D721Med (cell line): ENCODE results near the gene NEGR1.

Experiments used
- DNase-seq: peaks from one replicate; pipeline ENCODE4 v3.0.0; 2011; ENCODE audit warnings: low spot score; ENCODE audit not compliant: insufficient read length
- FAIRE-seq: peaks from 2 replicates; lab custom pipeline; 2011; peaks lifted over from hg19 to GRCh38; lab: Jason Lieb, UNC
- TF ChIP-seq, protein P1 (sequence below): IDR thresholded peaks from 2 replicates; pipeline ENCODE4 v1.5.1; 2012; ENCODE audit warnings: mild to moderate bottlenecking, control low read depth; ENCODE audit not compliant: insufficient read depth; ENCODE audit errors: missing control alignments

The NEGR1 gene

DNA sequence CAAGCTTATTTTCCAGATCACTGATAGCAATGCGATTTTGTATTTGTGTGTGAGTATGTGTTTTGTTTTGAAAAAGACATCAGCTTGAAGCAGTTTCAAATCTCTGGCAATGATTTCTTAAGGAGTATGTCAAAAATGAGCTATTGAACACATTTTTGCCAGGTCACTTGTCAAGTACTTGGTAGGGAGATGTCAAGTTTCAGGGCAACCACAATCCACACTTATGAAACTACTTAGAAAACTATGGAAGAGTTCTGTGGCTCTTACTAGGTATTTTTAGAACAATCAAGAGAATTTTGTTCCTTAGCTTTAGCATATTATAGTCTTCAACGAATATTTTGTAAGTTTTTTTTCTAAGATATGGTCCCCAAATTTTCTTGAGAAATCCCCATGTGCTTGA, 882.7 kb downstream of the NEGR1 start:
- no peak for FAIRE-seq
- TF ChIP-seq, protein P1, sequence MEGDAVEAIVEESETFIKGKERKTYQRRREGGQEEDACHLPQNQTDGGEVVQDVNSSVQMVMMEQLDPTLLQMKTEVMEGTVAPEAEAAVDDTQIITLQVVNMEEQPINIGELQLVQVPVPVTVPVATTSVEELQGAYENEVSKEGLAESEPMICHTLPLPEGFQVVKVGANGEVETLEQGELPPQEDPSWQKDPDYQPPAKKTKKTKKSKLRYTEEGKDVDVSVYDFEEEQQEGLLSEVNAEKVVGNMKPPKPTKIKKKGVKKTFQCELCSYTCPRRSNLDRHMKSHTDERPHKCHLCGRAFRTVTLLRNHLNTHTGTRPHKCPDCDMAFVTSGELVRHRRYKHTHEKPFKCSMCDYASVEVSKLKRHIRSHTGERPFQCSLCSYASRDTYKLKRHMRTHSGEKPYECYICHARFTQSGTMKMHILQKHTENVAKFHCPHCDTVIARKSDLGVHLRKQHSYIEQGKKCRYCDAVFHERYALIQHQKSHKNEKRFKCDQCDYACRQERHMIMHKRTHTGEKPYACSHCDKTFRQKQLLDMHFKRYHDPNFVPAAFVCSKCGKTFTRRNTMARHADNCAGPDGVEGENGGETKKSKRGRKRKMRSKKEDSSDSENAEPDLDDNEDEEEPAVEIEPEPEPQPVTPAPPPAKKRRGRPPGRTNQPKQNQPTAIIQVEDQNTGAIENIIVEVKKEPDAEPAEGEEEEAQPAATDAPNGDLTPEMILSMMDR = no peak

DNA sequence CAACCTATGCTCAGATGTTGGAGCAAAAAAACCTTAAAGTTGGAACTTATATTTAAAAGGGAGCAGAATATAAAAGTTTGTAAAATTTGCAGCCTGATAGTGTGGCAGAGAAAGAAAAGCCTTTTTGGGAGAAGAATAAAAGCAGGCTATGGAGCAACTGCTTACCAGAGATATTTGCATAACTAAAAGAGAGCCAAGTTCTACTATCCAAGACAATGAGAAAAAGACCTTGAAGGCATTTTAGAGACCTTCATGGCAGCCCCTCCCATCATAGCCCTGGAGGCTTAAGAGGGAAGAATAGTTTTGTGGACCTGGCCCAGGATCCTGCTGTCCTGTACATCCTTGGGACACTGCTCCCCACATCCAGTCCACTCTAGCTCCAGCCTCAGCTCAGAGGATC, 889.0 kb downstream of the NEGR1 start:
- TF ChIP-seq, protein P1 = no peak
- no peak for FAIRE-seq
- DNase-seq = no peak

More for the DNA sequence above, 882.7 kb downstream of the NEGR1 start:
- DNase-seq = no peak

DNA sequence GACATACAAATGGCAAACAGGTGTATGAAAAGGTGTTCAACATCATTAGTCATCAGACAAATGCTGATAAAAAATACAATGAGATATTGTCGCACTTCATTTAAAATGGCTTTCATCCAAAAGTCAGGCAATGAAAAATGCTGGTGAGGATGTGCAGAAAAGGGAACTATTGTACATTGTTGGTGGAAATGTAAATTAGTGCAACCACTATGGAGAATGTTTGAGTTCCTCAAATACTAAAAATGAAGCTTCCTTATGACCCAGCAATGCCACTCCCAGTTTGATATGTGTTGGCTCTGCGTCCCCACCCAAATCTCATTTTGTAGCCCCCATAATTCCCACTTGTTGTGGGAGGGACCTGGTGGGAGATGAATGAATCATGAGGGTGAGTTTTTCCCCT, 891.8 kb downstream of the NEGR1 start:
- DNase-seq = no peak
- TF ChIP-seq, protein P1 = no peak
- no peak for FAIRE-seq

DNA sequence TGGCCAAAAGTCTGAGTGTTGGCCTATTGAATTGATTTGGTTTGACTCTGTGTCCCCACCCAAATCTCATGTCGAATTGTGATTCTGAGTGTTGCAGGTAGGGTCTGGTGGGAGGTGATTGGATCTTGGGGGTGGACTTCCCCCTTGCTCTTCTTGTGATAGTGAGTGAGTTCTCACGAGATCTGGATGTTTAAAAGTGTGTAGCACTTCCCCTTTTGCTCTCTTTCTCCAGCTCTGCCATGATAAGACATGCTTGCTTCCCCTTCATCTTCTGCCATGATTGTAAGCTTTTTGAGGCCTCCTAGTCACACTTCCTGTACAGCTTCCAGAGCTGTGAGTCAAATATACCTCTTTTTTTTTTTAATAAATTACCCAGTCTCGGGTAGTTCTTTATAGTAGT, 904.5 kb downstream of the NEGR1 start:
- no peak for FAIRE-seq
- DNase-seq = no peak

DNA sequence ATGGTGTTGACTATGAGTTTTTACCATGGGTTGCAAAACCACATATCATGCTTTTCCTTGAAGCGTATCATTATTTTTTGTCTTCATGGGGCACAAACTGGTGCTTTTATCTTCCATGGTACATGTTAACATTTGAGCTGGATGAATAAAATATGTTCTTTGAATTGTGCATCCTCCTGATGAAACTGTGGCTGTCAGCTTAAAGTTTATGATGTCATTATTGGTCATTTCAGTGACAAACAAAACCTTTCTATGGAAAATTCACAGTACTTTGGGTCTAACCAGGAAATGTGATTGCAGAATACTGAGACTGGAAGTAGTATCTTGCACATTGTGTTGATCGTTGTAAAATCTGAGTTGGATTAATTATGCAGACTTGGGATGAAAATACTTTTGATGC, 909.8 kb downstream of the NEGR1 start:
- TF ChIP-seq, protein P1 = no peak
- FAIRE-seq (no peak), DNase-seq (no peak)

More for the DNA sequence above, 904.5 kb downstream of the NEGR1 start:
- TF ChIP-seq, protein P1 = no peak

DNA sequence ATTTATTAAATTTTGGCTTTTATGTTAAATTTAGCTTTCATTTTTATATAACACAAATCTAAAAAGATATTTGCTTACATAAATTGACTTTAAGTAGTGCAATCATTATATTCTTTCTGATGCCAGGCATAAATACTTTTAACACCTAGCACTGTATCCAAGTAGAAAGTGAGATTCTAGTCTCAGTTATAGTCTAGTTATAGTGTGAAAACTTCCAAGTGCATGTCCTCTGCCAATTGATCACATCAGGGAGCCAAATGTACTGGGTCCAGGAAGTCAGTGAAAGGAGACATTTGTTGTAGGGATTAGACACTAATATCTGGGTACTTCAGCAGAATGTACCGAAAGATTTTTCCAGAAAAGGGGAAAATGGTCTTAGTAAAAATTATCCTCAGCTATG, 910.8 kb downstream of the NEGR1 start:
- DNase-seq = no peak
- FAIRE-seq = no peak
- TF ChIP-seq, protein P1 = no peak

DNA sequence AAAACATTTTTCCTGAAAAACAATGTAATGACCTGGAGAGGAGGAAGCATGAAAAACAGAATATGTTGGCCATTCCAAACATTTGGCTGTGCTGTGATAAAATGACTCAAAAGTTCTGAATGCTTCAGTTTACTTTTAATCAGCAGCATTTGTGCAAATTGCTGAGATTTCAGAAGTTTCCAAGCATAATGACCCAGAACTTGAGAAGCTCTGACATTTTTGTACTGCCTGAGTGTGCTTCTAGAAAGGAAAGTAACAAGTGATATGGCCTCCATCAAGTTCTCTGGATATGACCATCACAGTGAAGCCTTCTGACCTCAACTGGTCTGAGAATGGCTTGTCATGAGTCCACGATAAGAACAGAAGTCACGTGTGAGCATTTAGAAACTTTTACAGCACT, 918.1 kb downstream of the NEGR1 start:
- no peak for FAIRE-seq
- TF ChIP-seq, protein P1 = no peak
- no peak for DNase-seq
